ENCODE measurements around the gene AKR1C8.
"Not testable (repeated sequence)": the region's sequence is repeated elsewhere in the genome, so short reads cannot be mapped to it uniquely, and the experiment has no call there.

Gene AKR1C8

DNA sequence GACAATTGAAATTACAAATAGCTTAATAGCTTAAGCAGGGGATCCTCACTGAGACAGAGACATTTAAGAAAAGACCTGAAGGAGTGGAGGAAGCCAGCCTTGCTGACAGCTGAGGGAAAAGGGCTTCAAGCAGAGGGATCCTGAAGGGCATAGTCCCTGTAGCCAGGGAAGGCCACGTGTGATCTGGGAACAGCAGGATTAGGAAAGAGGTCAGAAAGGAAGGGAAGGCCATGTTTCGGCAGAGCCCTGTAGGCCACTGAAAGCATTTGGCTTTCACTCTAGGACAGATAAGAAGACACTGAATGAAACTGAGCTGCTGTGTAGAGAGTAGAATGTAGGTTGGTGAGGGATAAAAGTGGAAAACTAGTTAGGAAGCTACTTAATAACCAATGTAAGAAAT, 3.4 kb upstream of the AKR1C8 start:
- H3K4me3 ChIP-seq (ENCODE audit: severe bottlenecking) = no peak overlapping the region
- H3K9me3 ChIP-seq (ENCODE audit: severe bottlenecking) = no peaks in the 10 kb centered on the region
- H3K27ac ChIP-seq (ENCODE audit: poor library complexity, severe bottlenecking) = no peak overlapping the region
- H3K27me3 ChIP-seq (ENCODE audit: insufficient read depth, poor library complexity, severe bottlenecking) = no peaks in the 10 kb centered on the region
- no peaks in the 10 kb centered on the region for H3K4me1 ChIP-seq (ENCODE audit: insufficient read depth, poor library complexity, severe bottlenecking)
- no peaks in the 10 kb centered on the region for H3K36me3 ChIP-seq (ENCODE audit: low read depth)
- no peak for DNase-seq (ENCODE audit: low spot score)
- TF ChIP-seq, protein P1, sequence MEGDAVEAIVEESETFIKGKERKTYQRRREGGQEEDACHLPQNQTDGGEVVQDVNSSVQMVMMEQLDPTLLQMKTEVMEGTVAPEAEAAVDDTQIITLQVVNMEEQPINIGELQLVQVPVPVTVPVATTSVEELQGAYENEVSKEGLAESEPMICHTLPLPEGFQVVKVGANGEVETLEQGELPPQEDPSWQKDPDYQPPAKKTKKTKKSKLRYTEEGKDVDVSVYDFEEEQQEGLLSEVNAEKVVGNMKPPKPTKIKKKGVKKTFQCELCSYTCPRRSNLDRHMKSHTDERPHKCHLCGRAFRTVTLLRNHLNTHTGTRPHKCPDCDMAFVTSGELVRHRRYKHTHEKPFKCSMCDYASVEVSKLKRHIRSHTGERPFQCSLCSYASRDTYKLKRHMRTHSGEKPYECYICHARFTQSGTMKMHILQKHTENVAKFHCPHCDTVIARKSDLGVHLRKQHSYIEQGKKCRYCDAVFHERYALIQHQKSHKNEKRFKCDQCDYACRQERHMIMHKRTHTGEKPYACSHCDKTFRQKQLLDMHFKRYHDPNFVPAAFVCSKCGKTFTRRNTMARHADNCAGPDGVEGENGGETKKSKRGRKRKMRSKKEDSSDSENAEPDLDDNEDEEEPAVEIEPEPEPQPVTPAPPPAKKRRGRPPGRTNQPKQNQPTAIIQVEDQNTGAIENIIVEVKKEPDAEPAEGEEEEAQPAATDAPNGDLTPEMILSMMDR (IDR thresholded peaks at IDR 0.05; ENCODE audit: poor library complexity, severe bottlenecking) = no peak
- ATAC-seq (ENCODE audit: low read depth) = no peak

DNA sequence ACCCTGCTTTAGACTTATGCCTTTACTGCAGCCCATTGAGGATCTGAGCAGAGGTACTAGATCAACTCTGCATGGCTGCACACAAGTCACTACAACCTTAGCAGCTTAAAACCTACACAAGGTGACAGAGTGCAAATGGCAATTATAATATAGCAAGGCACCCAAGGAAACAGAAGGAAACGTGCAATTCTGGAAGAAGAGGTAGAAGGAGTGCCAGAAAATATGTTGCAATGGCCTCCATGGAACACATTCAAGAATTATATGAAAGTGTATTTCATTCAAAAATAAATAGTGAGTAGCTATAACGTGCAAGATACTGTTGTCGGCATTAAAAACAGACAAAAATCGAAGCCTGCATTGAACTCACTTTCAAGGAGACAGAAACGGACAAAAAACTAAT, 2.9 kb upstream of the AKR1C8 start:
- H3K9me3 ChIP-seq (ENCODE audit: severe bottlenecking) = no peaks in the 10 kb centered on the region
- no peak overlapping the region for H3K4me3 ChIP-seq (ENCODE audit: severe bottlenecking)
- no peak overlapping the region for H3K27ac ChIP-seq (ENCODE audit: poor library complexity, severe bottlenecking)
- TF ChIP-seq, protein P1 (IDR thresholded peaks at IDR 0.05; ENCODE audit: poor library complexity, severe bottlenecking) = no peak
- H3K4me1 ChIP-seq (ENCODE audit: insufficient read depth, poor library complexity, severe bottlenecking) = no peaks in the 10 kb centered on the region
- no peaks in the 10 kb centered on the region for H3K27me3 ChIP-seq (ENCODE audit: insufficient read depth, poor library complexity, severe bottlenecking)
- ATAC-seq (ENCODE audit: low read depth) (no peak), DNase-seq (ENCODE audit: low spot score) (no peak)
- H3K36me3 ChIP-seq (ENCODE audit: low read depth) = no peaks in the 10 kb centered on the region

DNA sequence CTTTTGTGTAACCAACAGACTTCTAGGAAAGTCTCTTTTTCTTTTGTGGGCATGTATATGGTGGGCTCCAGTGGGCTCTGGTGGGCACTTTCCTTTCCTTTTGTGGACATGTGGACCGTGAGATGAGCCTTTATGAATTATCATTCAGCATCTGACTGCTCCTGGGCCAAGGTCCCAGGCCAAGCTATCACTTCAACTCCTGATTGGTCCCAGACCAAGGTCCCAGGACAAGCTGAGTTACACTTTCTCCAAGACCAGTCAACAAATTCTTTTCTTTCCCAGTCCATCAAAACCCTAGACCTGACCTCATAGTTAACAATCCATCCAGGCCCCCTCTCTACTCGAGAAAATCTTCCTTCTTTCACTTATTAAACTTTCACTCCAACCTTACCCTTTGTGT, 1.0 kb downstream of the AKR1C8 start:
- Histone ChIP-seq H3K9me3 (ENCODE audit: severe bottlenecking) (no peaks in the 10 kb centered on the region), H3K36me3 (ENCODE audit: low read depth) (no peaks in the 10 kb centered on the region), H3K27ac (ENCODE audit: poor library complexity, severe bottlenecking) (no peak overlapping the region), H3K4me1 (ENCODE audit: insufficient read depth, poor library complexity, severe bottlenecking) (no peaks in the 10 kb centered on the region), H3K4me3 (ENCODE audit: severe bottlenecking) (no peak overlapping the region), H3K27me3 (ENCODE audit: insufficient read depth, poor library complexity, severe bottlenecking) (no peaks in the 10 kb centered on the region)
- DNase-seq (ENCODE audit: low spot score) (no peak), ATAC-seq (ENCODE audit: low read depth) (no peak)
- TF ChIP-seq, protein P1 (IDR thresholded peaks at IDR 0.05; ENCODE audit: poor library complexity, severe bottlenecking) = no peak

DNA sequence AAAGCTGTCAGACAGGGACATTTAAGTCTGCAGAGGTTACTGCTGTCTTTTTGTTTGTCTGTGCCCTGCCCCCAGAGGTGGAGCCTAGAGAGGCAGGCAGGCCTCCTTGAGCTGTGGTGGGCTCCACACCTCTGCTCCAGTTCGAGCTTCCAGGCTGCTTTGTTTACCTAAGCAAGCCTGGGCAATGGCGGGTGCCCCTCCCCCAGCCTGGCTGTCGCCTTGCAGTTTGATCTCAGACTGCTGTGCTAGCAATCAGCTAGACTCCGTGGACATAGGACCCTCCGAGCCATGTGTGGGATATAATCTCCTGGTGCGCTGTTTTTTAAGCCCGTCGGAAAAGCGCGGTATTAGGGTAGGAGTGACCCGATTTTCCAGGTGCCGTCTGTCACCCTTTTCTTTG, 4.4 kb downstream of the AKR1C8 start:
- not testable (repeated sequence) for DNase-seq (ENCODE audit: low spot score); H3K4me1 ChIP-seq (ENCODE audit: insufficient read depth, poor library complexity, severe bottlenecking); H3K4me3 ChIP-seq (ENCODE audit: severe bottlenecking); H3K27ac ChIP-seq (ENCODE audit: poor library complexity, severe bottlenecking); H3K27me3 ChIP-seq (ENCODE audit: insufficient read depth, poor library complexity, severe bottlenecking); H3K36me3 ChIP-seq (ENCODE audit: low read depth); ATAC-seq (ENCODE audit: low read depth); H3K9me3 ChIP-seq (ENCODE audit: severe bottlenecking)

DNA sequence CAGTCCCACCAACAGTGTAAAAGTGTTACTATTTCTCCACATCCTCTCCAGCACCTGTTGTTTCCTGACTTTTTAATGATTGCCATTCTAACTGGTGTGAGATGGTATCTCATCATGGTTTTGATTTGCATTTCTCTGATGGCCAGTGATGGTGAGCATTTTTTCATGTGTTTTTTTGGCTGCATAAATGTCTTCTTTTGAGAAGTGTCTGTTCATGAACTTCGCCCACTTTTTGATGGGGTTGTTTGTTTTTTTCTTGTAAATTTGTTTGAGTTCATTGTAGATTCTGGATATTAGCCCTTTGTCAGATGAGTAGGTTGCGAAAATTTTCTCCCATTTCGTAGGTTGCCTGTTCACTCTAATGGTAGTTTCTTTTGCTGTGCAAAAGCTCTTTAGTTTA, 9.4 kb downstream of the AKR1C8 start:
- not testable (repeated sequence) for ATAC-seq (ENCODE audit: low read depth); H3K4me1 ChIP-seq (ENCODE audit: insufficient read depth, poor library complexity, severe bottlenecking); H3K9me3 ChIP-seq (ENCODE audit: severe bottlenecking); H3K27me3 ChIP-seq (ENCODE audit: insufficient read depth, poor library complexity, severe bottlenecking); H3K36me3 ChIP-seq (ENCODE audit: low read depth); DNase-seq (ENCODE audit: low spot score); H3K4me3 ChIP-seq (ENCODE audit: severe bottlenecking); H3K27ac ChIP-seq (ENCODE audit: poor library complexity, severe bottlenecking)

DNA sequence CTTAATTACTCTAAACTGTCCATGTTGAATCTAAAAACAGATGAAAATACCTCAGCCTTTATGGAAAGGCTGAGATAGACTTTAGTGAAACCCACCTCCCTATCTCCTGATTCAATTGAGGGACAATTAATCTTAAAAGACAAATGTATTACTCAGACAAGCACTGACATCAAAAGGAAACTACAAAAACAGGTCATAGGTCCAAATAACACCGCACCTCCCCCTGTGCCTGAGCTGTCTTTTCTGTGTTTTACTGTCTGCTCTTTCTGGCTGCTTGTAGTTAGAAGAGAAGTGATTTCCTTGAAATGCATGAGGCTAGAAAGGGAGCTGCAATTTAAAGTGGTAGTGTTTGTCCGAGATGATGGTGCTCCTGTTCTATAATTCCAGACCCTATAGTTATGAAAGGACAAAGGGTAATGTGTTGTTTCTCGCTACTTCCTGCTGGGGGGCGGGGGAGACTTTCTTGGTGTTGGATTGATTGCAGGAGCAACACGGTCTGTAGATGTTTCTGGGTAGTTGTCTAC, 16.0 kb downstream of the AKR1C8 start:
- no peak for ATAC-seq (ENCODE audit: low read depth)
- H3K27ac ChIP-seq (ENCODE audit: poor library complexity, severe bottlenecking) = no peak overlapping the region

More for the DNA sequence above, 16.0 kb downstream of the AKR1C8 start:
- no peak for DNase-seq (ENCODE audit: low spot score)
- TF ChIP-seq, protein P1 (IDR thresholded peaks at IDR 0.05; ENCODE audit: poor library complexity, severe bottlenecking) = no peak
- H3K9me3 ChIP-seq (ENCODE audit: severe bottlenecking) = peaks cover 7% of the 10 kb centered on the region
- H3K4me1 ChIP-seq (ENCODE audit: insufficient read depth, poor library complexity, severe bottlenecking) = no peaks in the 10 kb centered on the region
- no peak overlapping the region for H3K4me3 ChIP-seq (ENCODE audit: severe bottlenecking)
- H3K36me3 ChIP-seq (ENCODE audit: low read depth) = no peaks in the 10 kb centered on the region
- H3K27me3 ChIP-seq (ENCODE audit: insufficient read depth, poor library complexity, severe bottlenecking) = no peaks in the 10 kb centered on the region
